Upper lobe of left lung (tissue), 6 donors: ENCODE results near the gene TRAPPC3. TPM values are rescaled to one million over a fixed set of nuclear protein-coding genes. Genes with fewer than 3 reads are reported as not detected.

Experiments
- ATAC-seq, 2 donors: fragments of 200-7000 bp; cut with Tn5 transposase; one replicate each; pipeline ENCODE4 v1.9.1; 2022; ENCODE audit warnings: mild to moderate bottlenecking in 2 of 2, moderate library complexity in 2 of 2; ENCODE audit not compliant: low FRiP score in 2 of 2
- DNase-seq, 2 donors: peaks; one replicate each; pipeline ENCODE4 v3.0.0-alpha.2; 2019 to 2020
- H3K27ac ChIP-seq, 4 donors: fragments of 200-600 bp; sonication (generic); one replicate each; pipeline ENCODE4 v1.5.1; 2016 to 2019
- H3K27me3 ChIP-seq, 4 donors: fragments of 200-600 bp; sonication (generic); one replicate each; pipeline ENCODE4 v1.5.1; 2017 to 2019
- H3K36me3 ChIP-seq, 4 donors: fragments of 200-600 bp; sonication (generic); one replicate each; pipeline ENCODE4 v1.5.1; 2016 to 2019
- H3K4me1 ChIP-seq, 4 donors: fragments of 200-600 bp; sonication (generic); one replicate each; pipeline ENCODE4 v1.5.1; 2018 to 2019
- H3K4me3 ChIP-seq, 4 donors: fragments of 200-600 bp; sonication (generic); one replicate each; pipeline ENCODE4 v1.5.1; 2017 to 2019; ENCODE audit warnings: mild to moderate bottlenecking in 2 of 4, moderate library complexity in 1 of 4
- H3K9me3 ChIP-seq, 4 donors: fragments of 200-600 bp; sonication (generic); one replicate each; pipeline ENCODE4 v1.5.1; 2018 to 2019
- CTCF ChIP-seq, 6 experiments: fragments of 450-650 bp in 4 of 6; fragments of 200-600 bp in 2 of 6; sonication (generic) in 2 of 6; IDR thresholded peaks; one replicate each; pipeline ENCODE4 v1.5.1; 2016 to 2019; ENCODE audit warnings: antibody characterized with exemption in 6 of 6
- EP300 ChIP-seq, 4 donors: sonication (generic); formaldehyde crosslinking; IDR thresholded peaks; one replicate each; pipeline ENCODE4 v1.5.1; 2017; ENCODE audit warnings: antibody characterized with exemption in 4 of 4, control low read depth in 2 of 4
- POLR2A ChIP-seq, 4 donors: fragments of 450-650 bp; IDR thresholded peaks; one replicate each; pipeline ENCODE4 v1.5.1; 2016 to 2017; ENCODE audit warnings: antibody characterized with exemption in 4 of 4, mild to moderate bottlenecking in 2 of 4
- POLR2AphosphoS5 ChIP-seq, 2 donors: sonication (generic); formaldehyde crosslinking; IDR thresholded peaks; one replicate each; pipeline ENCODE4 v1.5.1; 2017; ENCODE audit warnings: antibody characterized with exemption in 2 of 2
- WGBS, 2 donors: methylation state at CpG; one replicate each; pipeline ENCODE4 v1.1.5; 2017 to 2018; 5-methylcytosine and 5-hydroxymethylcytosine counted together
- total RNA-seq, 6 donors: library from RNA; depleted of rRNA in 4 of 6; stranded (reverse); fragments of >200 nt in 4 of 6; gene quantifications; one replicate each; pipeline versions ENCODE4 v1.1.0 to v1.2.1, GENCODE V29; 2016 to 2021
- donor health status: DM: no; HTN: no; CAD: no; lungs with moderate emphysema.
- donor health status: DM: no; HTN: yes; CAD: no; lungs with severe emphysema.

Gene TRAPPC3
- total RNA-seq, 6 donors from 2014 or later = 65.8 to 120 (median 75.5) TPM

- Histone ChIP-seq H3K27ac (peak overlapping the region in 3 of 4 donors; percentile 10 to 76 (median 21)), H3K36me3 (peaks cover 10 to 38% (median 30%) of the 10 kb centered on the region in 4 donors), H3K27me3 (no peaks in the 10 kb centered on the region), H3K9me3 (no peaks in the 10 kb centered on the region), H3K4me3 (no peak overlapping the region), H3K4me1 (peaks cover 18 to 29% (median 25%) of the 10 kb centered on the region in 4 donors)
- ATAC-seq (peak; percentile 65 to 86), DNase-seq (peak in 1 of 2 donors; percentile 48)
- TF ChIP-seq EP300 (IDR thresholded peaks at IDR 0.05) (no peak), CTCF (IDR thresholded peaks at IDR 0.05) (peak; percentile 53 to 69 (median 60))
- 62 to 66% methylated on average over 7 of the region's 7 CpGs for WGBS, 2 donors
Measured at GRCh38 chr1:36134505-36135329, 14.6 kb downstream of the TRAPPC3 start.

- H3K27me3 ChIP-seq = no peaks in the 10 kb centered on the region
- WGBS, 2 donors = 78 to 79% methylated on average over 5 to 6 of the region's 6 CpGs
- DNase-seq (no peak), ATAC-seq (no peak)
- H3K4me1 ChIP-seq = peaks cover 18 to 29% (median 25%) of the 10 kb centered on the region in 4 donors
- TF ChIP-seq POLR2AphosphoS5 (IDR thresholded peaks at IDR 0.05) (no peak), CTCF (IDR thresholded peaks at IDR 0.05) (no peak), POLR2A (IDR thresholded peaks at IDR 0.05) (no peak), EP300 (IDR thresholded peaks at IDR 0.05) (no peak)
- no peak overlapping the region for H3K27ac ChIP-seq
- H3K36me3 ChIP-seq = peaks cover 5 to 31% (median 23%) of the 10 kb centered on the region in 4 donors
- H3K4me3 ChIP-seq = no peak overlapping the region
- H3K9me3 ChIP-seq = no peaks in the 10 kb centered on the region
Measured at GRCh38 chr1:36134031-36134430, 15.3 kb downstream of the TRAPPC3 start.

- peaks cover 5 to 25% (median 21%) of the 10 kb centered on the region in 4 donors for H3K36me3 ChIP-seq
- peak; percentile 42 to 46 for ATAC-seq
- no peak overlapping the region for H3K27ac ChIP-seq
- H3K4me3 ChIP-seq = no peak overlapping the region
- no peak for DNase-seq
- 73 to 81% methylated on average over 3 of the region's 3 CpGs for WGBS, 2 donors
- H3K9me3 ChIP-seq = no peaks in the 10 kb centered on the region
- TF ChIP-seq POLR2A (IDR thresholded peaks at IDR 0.05) (no peak), EP300 (IDR thresholded peaks at IDR 0.05) (no peak), CTCF (IDR thresholded peaks at IDR 0.05) (no peak), POLR2AphosphoS5 (IDR thresholded peaks at IDR 0.05) (no peak)
- H3K4me1 ChIP-seq = peaks cover 18 to 29% (median 25%) of the 10 kb centered on the region in 4 donors
- no peaks in the 10 kb centered on the region for H3K27me3 ChIP-seq
Measured at GRCh38 chr1:36133484-36133883, 15.8 kb downstream of the TRAPPC3 start.

GRCh38 chr1:36132029-36132428 lies 17.3 kb downstream of the TRAPPC3 start:
- DNase-seq = no peak
- peaks cover 4 to 11% (median 7%) of the 10 kb centered on the region in 4 donors for H3K36me3 ChIP-seq
- no peak for ATAC-seq
- no peak overlapping the region for H3K27ac ChIP-seq
- TF ChIP-seq CTCF (IDR thresholded peaks at IDR 0.05) = no peak
- no peak for TF ChIP-seq POLR2A (IDR thresholded peaks at IDR 0.05)
- TF ChIP-seq EP300 (IDR thresholded peaks at IDR 0.05) = no peak
- TF ChIP-seq POLR2AphosphoS5 (IDR thresholded peaks at IDR 0.05) = no peak
- WGBS, 2 donors = 78 to 86% methylated on average over 3 of the region's 3 CpGs
- no peak overlapping the region for H3K4me3 ChIP-seq
- H3K27me3 ChIP-seq = no peaks in the 10 kb centered on the region
- peaks cover 18 to 26% (median 24%) of the 10 kb centered on the region in 4 donors for H3K4me1 ChIP-seq
- no peaks in the 10 kb centered on the region for H3K9me3 ChIP-seq

GRCh38 chr1:36128905-36129206 lies 20.4 kb downstream of the TRAPPC3 start:
- Histone ChIP-seq H3K27me3 (peaks cover 0 to 12% (median 2%) of the 10 kb centered on the region in 4 donors), H3K36me3 (no peaks in the 10 kb centered on the region), H3K4me3 (no peak overlapping the region), H3K4me1 (peaks cover 6 to 21% (median 10%) of the 10 kb centered on the region in 4 donors), H3K27ac (no peak overlapping the region), H3K9me3 (no peaks in the 10 kb centered on the region)
- no peak for ATAC-seq
- TF ChIP-seq CTCF (IDR thresholded peaks at IDR 0.05) = no peak
- no peak for TF ChIP-seq POLR2AphosphoS5 (IDR thresholded peaks at IDR 0.05)
- TF ChIP-seq EP300 (IDR thresholded peaks at IDR 0.05) = no peak
- TF ChIP-seq POLR2A (IDR thresholded peaks at IDR 0.05) = no peak
- 88 to 98% methylated on average over 3 of the region's 3 CpGs for WGBS, 2 donors
- no peak for DNase-seq
